Measurements from ENCODE around the gene PWP2.
"Not testable (repeated sequence)": the region's sequence is repeated elsewhere in the genome, so short reads cannot be mapped to it uniquely, and the experiment has no call there.

The PWP2 gene

DNA sequence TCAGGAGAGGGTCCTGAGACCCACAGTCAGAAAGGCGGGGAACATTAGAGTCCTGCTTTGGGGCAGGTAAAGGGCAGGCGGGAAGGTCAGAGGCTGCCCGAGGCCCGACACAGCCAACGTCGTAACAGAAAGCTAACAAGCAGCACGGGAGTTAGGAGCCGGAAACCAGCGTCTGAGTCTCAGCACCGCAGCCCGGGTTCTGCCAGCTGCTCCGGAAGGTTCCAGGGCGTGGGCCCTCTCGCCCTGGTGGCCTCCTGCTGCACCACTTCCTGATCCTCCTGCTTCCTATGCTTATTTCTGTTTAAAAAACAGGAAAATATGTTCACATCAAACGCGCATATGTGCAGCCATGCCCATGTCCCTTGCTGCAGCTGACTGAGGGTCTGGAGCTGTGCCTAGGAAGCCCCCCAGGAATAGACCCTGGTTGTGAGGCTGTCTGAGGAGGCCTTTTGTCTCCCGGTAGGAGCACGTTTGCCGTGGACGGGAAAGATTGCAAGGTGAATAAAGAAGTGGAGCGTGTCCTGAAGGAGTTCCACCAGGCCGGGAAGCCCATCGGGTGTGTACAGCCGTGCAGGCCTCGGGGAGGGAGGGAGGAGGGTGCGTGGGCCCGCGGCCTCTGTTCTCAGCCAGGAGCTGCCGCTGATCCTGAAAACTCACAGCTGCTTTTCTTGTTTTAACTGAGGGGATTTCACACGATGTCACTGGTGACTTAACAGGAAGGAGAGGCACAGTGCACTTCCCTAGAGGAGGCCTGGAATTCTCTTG lies 32.8 kb downstream of the PWP2 start:
- DNase-seq = peak; percentile 45

DNA sequence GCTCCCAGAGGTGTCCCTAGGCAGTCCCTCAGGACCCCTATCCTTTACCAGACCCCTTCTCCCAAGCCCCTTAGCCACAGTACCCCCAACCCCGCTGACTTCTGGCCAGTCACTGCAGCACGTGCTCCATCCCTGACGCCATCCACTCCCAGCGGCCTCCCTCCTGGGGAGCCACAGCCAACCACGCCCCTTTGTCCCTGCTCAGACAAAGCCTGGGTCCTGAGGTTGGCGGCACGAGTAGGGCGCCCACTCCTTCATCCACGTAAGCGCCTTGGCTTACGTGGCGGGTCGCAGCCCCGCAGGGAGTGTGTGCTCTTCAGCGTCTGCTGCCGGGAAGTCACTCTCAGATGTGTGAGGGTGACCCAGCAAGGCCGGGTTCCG lies 33.3 kb downstream of the PWP2 start:
- not testable (repeated sequence) for DNase-seq

DNA sequence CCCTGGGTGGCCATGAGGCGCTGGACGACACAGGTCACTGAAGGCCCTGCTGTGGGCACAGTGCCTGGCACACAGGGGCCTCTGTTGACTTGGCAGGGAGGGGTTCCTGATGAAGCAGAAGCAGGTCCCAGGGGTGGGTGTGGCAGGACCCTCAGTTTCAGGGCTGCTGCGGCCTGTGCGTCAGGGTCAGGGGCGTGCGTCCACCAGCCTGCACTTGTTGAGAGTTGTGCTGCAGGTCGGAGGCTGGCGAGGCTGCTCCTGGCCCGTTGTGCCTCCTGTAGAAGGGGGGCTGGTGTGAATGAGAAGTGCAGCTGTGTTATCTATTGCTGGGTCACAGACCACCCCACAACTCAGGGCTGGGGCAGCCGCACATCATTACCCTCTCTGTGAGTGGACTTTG lies 35.3 kb downstream of the PWP2 start:
- DNase-seq = not testable (repeated sequence)

DNA sequence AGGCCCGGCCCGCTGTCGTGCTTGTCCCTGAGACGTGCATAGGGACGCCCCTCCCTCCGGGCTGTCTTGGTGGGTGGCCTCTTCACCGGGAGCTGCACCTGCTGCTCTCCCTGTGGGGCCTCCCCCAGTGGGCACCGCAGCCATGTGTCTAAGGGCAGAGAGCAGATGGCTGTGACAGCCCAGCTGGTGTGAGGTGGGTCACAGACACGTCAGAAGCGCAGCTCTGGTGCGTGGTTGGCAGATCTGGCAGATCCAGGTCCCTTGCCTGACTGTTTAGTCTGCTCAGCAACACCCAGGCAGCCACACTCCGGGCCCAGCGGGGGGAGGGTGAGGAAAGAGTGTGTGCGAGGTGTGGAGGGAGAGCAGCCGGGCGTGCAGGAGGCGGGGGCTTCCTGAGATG lies 36.2 kb downstream of the PWP2 start:
- DNase-seq = not testable (repeated sequence)

DNA sequence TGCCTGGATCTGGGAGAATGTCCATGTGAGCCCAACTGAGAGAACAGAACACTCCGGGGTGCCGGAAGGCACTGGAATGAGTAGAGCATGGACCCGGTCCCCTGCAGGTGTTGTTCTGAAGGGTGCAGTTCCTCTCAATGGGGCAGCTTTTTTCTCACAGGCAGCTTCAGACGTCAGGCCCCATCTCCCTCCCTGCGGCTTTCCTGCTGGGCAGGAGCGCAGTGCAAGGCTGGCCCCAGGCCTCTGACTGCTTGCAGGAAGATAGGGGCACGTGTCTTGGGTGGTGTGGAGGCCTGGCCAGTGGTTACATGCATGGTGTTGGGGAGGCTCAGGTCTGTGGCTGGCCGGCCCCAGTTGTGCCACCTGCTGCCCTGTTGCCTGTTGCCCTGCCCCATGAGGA lies 36.8 kb downstream of the PWP2 start:
- DNase-seq = not testable (repeated sequence)

DNA sequence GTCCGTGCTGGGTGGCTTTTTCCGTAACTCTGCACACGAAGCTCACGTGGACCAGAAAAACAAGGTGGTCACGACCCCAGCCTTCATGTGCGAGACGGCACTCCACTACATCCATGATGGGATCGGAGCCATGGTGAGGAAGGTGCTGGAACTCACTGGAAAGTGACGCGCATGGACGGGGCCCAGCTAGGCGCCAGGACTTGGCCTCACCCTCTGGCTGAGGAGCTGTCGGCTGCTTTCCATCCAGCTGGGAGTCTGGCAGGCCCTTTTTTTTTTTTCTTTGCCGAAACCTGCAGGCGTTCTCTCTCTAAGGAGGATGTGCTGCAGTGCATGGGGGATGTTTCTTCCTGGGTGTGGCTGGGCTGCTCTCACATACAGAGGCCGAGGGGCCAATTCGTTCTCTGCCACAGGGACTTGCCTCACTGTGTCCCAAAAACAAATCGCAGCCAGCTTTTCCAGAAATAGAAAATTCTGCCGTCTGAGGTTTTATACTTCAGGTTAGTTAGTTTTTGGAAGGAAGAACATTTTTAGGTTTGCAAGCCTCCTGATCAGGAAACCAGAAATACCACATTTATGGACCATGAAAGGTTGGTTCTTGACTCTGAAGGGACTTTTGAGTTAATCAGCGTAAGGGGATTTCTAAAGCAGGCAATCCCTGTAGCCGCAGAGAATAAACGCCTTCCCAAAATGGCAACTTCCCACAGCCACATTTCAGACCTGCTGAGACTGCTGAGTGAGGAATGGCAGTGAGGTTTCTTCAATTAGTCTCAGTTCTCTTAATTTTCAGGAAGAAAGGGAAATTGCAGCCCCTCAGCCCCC lies 37.8 kb downstream of the PWP2 start:
- not testable (repeated sequence) for DNase-seq

DNA sequence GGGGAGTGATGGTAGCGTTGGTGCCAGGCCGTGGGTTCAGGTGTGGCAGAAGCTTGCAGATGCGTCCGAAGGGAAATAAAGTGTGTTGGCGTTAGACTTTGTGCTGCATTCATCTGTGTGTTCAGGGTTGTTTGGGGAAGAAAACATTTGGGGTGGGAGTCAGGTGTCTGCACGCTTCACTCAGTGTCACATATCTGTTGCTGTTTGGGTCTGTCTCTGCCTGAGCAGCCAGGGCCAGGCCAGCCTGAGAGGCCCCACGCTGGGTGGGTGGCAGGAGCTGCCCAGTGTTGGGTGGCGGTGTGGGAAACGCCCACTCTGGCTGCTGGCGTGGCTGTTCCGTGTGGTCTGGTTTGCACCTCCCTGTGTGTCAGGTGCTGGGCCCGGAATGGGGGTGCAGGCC lies 38.4 kb downstream of the PWP2 start:
- not testable (repeated sequence) for DNase-seq

DNA sequence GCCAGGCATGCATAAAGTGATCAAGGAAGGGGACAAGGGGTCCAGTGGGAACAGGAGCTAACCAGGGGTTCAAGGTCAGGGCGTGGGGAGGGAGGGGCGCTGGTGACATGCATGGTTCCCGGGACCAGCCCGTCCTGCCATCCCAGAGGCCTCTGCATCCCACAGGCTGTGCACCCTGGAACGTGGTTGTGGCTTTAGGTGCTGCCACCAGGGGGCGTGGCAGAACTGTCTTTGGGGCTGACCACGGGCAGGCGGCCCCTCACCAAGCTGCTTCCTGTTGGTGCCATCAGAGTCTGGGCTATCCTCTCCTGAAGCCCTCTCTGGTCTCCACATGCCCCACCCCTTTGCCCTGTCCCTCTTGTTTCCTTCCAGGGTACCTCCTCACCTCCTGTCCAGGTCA lies 39.9 kb downstream of the PWP2 start:
- not testable (repeated sequence) for DNase-seq

DNA sequence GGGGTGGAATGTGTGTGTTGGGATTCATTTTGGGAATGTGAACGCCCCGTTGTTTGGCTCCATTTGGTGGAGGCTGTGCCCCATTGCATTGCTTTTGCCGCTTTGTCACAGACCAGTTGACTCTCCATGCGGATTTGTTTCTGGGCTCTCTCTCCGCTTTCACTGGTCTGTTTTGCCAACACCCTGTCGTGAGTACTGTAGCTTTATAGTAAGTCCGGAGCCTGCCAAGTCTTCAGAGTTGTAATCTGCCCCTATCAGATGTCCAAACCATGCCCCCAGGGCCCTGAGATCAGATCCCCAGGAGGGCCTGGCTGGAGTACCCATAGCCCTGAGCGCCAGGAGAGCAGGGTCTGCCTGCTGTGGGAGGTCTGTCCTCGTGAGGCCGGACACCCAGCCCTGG lies 43.1 kb downstream of the PWP2 start:
- DNase-seq = not testable (repeated sequence)

DNA sequence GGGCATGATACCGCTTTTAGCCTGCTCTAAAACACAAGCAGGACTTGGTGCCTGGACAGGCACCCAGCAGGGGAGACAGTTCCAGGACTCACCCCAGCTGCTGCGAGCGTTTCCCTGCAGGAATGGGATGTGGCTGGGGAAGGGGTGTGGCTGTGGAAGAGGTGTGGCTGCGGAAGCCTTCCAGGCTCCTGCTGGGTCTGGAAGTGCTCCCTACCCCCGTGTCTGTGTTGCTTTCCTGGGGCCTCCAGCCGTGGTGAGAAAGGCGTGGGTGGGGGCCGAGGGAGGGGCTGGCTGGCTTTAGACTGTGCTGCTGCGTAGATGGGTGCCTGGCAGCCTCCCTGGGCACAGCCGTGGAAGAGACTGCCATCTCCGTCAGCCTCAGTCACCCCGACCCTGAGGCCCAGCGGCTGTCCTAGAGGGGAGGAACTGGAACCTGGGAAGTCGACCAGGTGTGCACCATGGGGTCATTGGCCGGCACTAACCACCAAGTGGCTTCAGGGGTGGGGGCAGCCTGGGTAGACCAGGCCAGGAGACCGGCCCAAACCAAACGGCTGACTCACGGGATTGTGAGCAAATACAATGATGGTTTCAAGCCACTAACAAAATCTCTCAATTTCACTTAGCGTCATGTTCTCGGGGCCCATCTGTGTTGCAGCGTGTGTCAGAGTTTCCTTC lies 46.2 kb downstream of the PWP2 start:
- not testable (repeated sequence) for DNase-seq

DNA sequence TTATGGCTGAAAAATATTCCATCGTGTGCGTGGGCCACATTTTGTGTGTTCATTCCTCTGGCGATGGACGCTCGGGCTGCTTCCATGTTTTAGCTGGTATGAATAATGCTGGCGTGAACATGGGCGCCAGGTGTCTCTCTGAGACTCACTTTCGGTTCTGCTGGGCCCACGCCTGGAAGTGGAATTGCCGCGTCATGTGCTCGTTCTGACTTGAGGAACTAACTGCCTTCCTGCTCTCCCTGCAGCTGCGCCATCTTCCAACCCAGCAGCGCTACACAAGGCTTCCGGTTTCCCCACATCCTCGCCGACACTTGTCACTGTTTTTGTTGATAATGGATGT lies 46.7 kb downstream of the PWP2 start:
- DNase-seq = peak; percentile 56

DNA sequence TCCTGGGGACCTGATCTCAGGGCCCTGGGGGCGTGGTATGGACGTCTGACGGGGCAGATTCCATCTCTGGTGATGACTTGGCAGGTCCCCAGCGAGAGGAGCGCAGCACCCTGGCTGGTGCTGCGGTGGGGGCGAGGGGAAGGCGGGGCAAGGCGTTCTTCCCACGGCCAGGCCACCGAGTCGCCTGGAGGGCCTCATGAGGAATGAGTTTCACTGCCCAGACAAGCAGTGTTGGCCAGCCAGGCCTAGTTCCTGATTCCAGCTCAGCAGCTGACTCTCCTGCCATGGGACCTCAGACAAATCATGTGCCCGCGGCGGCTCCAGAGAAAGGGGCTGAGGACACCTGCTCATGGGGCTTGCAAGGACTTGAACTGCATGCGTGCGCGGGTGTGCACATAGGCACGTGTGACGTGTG lies 47.6 kb downstream of the PWP2 start:
- not testable (repeated sequence) for DNase-seq

DNA sequence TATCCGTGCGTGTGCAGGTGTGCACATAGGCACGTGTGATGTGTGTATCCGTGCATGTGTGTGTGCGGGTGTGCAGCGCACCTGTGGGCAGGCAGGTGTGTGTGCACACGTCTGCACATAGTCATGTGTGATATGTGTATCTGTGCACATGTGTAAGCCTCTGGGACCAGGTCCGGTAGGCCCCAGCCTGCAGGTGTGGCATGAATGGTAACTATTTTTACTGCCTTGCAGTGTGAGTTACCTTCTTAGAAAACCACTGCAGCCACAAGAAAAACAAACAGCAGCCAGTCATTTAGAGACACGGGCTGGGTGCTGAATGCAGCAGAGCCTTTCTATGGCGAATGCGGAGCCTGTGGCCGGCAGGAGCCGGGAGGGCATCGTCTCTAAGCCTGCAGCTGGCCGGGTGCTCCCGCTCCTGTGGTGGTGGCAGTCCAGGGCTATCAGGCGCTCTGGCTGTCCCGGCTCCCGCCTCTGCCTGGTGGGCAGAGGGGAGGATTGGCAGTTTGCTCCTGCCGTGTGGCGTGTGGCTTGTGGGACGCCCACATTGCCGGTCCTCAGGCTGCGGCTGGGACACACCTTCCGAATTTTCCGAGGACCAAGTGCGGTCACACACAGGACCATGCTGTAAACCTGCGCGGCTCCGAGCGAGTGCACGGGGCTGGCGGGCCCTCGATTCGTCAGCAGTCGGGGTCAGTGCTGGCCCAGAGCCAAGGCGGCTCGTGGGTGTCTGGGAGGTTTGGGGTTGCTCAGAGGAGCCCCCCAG lies 48.2 kb downstream of the PWP2 start:
- DNase-seq = not testable (repeated sequence)

DNA sequence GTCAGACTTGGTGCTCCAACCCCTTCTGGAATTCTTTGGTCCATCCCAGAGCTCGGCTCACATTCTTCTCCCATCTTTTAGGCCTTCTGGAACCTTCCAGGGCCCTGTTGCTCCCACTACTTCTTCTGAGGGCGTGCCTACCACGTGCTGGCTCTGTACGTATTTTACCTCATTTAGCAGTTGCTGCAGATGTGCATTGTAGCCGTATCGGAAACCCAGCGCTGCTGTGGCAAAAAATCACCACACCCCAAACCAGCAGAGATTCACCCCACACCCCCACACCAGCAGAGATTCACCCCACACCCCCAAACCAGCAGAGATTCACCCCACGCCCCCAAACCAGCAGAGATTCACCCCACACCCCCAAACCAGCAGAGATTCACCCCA lies 48.8 kb downstream of the PWP2 start:
- not testable (repeated sequence) for DNase-seq

DNA sequence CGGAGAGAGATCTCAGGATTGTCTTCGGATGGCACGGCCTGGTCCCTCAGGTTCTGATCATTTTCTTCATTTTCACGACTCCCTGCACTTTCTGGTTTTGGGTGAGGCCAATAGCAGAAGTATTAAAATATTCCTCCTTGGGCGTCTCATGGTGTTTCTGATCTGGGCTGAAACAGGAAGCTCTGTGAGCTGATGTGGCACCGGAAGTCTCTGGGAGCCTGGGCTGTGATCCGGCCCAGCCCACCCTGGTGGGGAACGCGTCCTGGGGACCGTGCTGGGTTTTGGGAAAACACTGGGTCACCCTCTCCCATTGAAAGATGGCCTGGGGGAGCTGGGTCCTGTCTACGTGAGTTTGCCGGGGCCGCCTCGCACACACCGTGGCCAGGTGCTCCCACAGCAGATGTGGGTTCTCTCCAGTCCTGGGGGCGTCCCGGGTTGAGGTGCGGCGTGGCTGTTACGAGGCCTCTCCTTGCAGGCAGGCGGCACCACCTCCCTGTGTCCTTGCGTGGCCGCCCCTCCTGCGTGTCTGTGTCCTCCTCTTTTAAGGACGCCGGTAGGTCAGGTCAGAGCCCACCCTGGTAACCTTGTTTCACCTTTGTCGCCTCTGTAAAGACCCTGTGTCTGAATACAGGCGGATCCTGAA lies 50.4 kb downstream of the PWP2 start:
- not testable (repeated sequence) for DNase-seq

DNA sequence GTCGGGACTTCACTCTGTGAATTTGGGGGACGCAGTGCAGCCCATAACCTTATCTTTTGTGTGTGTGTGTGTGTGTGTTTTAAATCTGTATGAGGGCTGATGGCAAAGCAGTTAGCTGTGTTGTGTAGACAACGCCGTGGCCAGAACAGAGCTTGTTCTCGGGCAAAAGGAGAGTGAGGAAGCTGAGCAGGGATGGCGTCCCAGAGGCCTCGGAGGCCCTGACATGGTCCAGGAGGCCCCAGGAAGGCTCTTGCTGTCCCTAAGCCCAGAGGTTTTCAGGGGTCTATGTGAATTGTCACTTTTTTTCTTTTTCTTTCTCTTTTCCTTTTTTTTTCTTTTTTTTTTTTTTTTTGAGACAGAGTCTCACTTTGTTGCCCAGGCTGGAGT lies 50.9 kb downstream of the PWP2 start:
- DNase-seq = not testable (repeated sequence)

DNA sequence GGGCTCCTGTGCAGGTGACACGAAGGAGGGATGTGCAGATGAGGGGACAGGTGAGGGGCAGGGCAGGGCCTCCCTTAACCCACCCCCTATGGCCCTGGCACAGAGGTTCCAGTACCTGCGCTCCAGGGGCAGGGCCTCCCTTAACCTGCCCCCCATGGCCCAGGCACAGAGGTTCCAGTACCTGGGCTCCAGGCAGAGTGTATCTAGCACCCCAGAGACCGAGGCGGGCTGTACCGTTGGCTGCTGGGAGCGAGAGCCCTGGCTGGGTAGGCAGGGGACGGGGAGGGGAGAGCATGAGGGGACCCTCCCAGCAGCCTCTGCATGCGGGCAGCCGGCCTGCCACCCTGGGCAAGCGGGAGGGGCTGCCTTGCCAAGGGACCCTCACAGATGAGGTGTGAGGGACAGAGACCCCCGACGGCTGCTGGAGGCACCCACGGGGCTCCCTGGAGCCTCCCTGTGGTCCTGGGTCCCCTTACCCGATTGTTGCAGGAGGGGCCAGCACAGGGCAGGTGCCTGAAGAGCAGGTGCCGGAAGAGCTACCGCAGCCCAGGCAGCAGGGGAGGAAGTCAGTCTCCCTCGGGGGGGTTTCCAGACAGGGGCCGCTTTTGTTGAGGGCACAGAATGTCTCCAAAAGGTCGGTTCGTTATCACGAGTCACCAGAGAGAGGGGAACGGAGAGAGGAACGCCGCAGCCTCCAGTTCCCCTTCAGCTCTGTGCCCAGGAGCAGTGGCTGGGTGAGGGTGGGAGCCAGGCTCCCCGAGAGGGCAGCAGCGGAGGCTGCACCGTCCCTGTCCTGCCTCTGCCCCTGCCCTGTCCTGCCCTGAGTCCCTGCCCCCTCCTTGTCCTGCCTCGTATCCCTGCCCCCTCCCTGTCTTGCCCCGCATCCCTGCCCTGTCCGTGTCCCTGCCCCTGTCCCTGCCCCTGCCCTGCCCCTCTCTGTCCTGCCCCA lies 52.4 kb downstream of the PWP2 start:
- DNase-seq = peak; percentile 48

DNA sequence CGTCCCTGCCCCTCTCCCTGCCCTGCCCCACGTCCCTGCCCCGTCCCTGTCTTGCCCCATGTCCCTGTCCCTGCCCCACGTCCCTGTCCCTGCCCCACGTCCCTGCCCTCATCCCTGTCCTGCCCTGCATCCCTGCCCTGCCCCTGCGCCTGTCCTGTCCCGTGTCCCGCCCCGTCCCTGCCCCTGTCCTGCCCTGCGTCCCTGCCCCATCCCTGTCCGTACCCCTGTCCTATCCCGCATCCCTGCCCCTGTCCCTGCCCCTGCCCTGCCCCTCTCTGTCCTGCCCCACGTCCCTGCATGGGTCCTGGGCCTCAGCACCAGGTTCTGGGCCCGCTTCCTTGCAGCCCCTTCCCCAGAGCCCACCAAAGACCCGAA lies 53.1 kb downstream of the PWP2 start:
- DNase-seq = not testable (repeated sequence)

DNA sequence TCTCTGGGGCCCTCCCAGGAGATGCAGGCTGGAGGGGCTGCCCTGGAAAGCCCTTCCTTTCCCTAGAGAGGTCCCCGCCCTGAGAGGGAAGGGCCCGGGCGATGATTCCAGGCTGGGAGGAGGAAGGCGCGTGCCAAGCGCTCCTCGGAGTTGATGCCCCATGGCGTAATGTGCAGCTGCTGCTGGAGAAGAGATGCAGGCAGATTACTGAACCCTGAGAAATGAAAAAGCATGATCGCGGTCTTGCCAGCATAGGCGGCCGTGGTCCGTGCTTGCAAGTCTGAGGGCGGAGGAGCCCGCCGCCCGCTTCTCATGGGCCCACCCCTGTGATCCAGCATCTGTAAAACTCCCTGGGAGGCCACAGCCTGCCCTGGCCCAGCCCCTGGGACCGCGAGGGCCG lies 53.6 kb downstream of the PWP2 start:
- not testable (repeated sequence) for DNase-seq

DNA sequence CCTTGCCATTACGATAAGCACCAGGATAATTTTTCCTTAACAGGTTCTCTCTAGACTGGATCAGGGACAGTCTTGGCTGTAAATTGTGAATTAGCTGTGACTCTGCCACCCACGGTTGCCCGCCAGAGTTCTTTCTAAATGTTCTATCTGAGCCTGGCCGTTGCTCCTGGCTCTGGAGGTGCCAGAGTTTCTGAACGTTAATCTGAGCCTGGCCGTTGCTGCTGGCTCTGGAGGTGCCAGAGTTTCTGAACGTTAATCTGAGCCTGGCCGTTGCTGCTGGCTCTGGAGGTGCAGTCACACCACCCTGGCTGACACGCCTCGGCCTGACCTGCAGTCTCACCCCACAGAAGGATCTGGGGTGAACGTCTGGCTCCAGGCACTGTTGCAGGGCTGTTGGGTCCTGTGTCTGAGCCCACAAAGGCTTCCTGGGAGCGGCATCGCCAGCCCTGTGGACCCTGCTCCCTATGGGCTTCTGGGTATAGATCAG lies 56.0 kb downstream of the PWP2 start:
- DNase-seq = not testable (repeated sequence)

DNA sequence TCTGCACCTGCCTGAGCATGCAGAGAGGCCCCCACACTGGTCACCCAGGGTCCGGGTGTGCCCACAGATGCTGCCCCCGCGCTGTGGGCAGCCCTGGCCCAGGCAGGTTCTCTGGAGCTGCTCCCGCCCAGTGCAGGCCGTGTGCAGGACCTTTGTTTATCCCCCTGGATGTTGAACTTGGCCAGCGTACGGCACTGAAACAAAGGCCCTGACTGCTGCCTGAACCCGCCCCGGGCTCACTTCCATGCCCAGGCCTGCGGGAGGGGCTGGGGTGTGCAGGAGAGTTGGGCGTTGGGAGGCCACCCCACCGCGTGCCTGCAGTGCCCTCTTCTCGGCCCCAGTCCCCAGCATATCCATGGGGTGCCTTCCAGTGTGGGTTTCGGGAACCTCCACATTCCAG lies 58.7 kb downstream of the PWP2 start:
- DNase-seq = not testable (repeated sequence)

Data from activated CD8-positive, alpha-beta memory T cell treated with anti-CD3 and anti-CD28 coated beads, Interleukin-2, amount 50 U/mL, for 48 hours (primary cell).